ENCODE data around the gene DHX9. TPM values are rescaled to one million over a fixed set of nuclear protein-coding genes. Genes with fewer than 3 reads are reported as not detected.

The DHX9 gene
- total and polyA plus RNA-seq, 2 donors (not counting 1 experiment from before 2014, with no cell fraction given): 120 to 133 TPM

DNA sequence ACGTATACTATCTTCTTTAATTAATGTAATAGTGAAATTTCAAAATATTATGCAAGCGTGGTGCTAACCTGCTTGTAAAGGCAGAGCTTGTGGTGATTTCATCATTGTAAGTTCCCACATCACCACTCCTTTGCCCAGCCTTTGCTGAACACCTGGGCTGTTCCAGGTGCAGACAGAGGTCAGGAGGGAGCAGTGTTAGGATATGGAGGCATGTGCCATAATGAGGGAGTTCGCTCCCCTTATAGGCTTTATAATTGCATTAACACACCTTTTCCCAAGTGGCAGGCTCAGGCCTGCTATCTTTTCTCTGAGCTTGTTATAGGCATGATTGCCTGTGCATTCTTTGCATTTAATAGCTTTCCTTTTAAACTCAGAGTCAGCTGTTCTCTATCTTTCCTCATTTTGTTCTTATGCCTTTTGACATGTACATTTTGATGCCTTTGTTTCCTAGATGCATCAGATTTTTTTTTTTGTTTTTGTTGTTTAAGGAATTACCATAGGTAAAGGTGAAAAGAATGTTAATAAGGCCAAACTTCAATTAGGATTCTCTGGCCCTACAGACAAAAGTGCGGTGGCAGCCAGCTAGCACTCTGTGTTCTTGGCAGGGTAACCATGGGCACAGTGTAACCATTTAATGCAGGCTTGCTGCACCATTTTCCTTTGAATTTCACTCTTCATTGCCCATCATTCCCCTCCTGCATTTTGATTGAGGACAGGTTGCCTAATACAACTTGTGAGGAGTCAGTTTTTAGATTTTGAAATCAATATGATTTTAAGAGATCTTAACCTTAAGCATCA lies 36.9 kb upstream of the DHX9 start:
- TF ChIP-seq, protein P1, sequence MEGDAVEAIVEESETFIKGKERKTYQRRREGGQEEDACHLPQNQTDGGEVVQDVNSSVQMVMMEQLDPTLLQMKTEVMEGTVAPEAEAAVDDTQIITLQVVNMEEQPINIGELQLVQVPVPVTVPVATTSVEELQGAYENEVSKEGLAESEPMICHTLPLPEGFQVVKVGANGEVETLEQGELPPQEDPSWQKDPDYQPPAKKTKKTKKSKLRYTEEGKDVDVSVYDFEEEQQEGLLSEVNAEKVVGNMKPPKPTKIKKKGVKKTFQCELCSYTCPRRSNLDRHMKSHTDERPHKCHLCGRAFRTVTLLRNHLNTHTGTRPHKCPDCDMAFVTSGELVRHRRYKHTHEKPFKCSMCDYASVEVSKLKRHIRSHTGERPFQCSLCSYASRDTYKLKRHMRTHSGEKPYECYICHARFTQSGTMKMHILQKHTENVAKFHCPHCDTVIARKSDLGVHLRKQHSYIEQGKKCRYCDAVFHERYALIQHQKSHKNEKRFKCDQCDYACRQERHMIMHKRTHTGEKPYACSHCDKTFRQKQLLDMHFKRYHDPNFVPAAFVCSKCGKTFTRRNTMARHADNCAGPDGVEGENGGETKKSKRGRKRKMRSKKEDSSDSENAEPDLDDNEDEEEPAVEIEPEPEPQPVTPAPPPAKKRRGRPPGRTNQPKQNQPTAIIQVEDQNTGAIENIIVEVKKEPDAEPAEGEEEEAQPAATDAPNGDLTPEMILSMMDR (conservative IDR thresholded peaks at IDR 0.05 in 1 of 2, IDR thresholded peaks at IDR 0.05 in 1 of 2; ENCODE audit: low read depth in 1 of 2, low read length in 2 of 2): no peak
- TF ChIP-seq EZH2 (IDR thresholded peaks at IDR 0.05; ENCODE audit: low read length, missing control alignments): no peak

DNA sequence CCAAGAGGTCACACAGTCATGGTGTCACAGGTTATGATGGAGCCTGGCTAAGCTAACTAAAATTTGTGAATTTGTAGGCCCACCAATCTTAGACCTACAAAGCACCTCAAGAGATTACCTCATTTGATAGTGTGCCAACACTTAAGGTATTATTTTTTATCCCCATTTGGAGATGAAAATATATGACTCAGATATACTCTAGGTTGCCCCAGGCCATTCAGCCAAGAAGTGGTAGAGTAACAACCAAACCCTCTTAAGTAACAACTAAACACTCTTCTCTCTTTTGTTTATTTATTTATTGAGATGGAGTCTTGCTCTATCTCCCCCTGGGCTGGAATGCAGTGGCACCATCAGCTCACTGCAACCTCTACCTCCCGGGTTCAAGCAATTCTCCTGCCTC lies 35.3 kb upstream of the DHX9 start:
- no peak overlapping the region for H3K9ac ChIP-seq (ENCODE audit: insufficient read depth, low read length)
- TF ChIP-seq, protein P1 (conservative IDR thresholded peaks at IDR 0.05 in 1 of 2, IDR thresholded peaks at IDR 0.05 in 1 of 2; ENCODE audit: low read depth in 1 of 2, low read length in 2 of 2): no peak
- no peak for TF ChIP-seq EZH2 (IDR thresholded peaks at IDR 0.05; ENCODE audit: low read length, missing control alignments)

More for the DNA sequence above, 36.9 kb upstream of the DHX9 start:
- Histone ChIP-seq H4K20me1 (ENCODE audit: control insufficient read depth, extremely low read depth, insufficient read depth, low read length) (no peaks in the 10 kb centered on the region), H3K27me3 (ENCODE audit: control insufficient read depth, insufficient read depth, low read length) (no peaks in the 10 kb centered on the region), H3K27ac (ENCODE audit: insufficient read depth, low read length) (no peak overlapping the region), H3K79me2 (ENCODE audit: control insufficient read depth, insufficient read depth, low read length) (no peaks in the 10 kb centered on the region), H3K36me3 (ENCODE audit: control insufficient read depth, insufficient read depth, low read length) (no peaks in the 10 kb centered on the region), H3K4me2 (ENCODE audit: extremely low read depth, insufficient read depth, low read length) (no peak overlapping the region), H3K9me3 (ENCODE audit: control insufficient read depth, insufficient read depth, low read depth, low read length) (no peaks in the 10 kb centered on the region), H3K4me1 (ENCODE audit: control insufficient read depth, extremely low read depth, insufficient read depth, low read length) (no peaks in the 10 kb centered on the region), H2AFZ (ENCODE audit: low read length) (no peak overlapping the region), H3K4me3 (replicated peaks in 1 of 4; ENCODE audit: control extremely low read depth in 1 of 4, insufficient read depth in 1 of 4, low read depth in 3 of 4, low read length in 4 of 4) (no peak overlapping the region), H3K9ac (ENCODE audit: insufficient read depth, low read length) (no peak overlapping the region)
- DNase-seq (ENCODE audit: low read depth in 2 of 2): no peak

DNA sequence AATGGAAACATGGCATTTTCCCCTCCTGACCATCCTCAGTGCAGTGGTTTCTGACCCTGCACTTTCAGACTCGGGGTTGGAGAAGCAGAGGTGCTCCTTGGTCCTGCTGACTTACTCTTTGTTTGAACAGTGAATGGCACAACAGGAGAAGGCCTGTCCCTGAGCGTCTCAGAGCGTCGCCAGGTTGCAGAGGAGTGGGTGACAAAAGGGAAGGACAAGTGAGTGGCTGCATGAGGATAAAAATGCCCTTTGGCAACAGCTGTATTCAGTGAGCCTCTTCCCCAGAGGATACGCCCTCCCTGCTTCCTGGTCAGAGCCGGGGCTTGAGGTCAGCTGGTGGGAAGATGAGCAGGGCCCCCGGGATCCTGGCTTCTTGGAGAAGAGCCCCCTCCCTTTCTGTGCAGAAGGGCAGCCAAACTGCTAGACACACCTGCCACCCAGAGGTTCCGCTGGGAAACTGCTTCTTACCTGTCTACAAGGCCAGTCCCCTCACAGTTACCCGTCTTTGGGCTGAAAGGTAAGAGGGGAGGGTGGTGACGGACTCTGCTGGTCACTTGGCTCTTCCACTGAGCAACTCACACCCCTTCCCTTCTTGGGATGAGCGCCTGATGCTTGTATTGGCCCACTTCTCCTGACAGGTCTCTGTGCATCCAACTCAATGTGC lies 33.0 kb upstream of the DHX9 start:
- no peaks in the 10 kb centered on the region for H3K9me3 ChIP-seq (ENCODE audit: control insufficient read depth, insufficient read depth, low read depth, low read length)
- H3K4me1 ChIP-seq (ENCODE audit: control insufficient read depth, extremely low read depth, insufficient read depth, low read length): no peaks in the 10 kb centered on the region
- H3K27me3 ChIP-seq (ENCODE audit: control insufficient read depth, insufficient read depth, low read length): no peaks in the 10 kb centered on the region
- TF ChIP-seq EZH2 (IDR thresholded peaks at IDR 0.05; ENCODE audit: low read length, missing control alignments): no peak
- TF ChIP-seq, protein P1 (conservative IDR thresholded peaks at IDR 0.05 in 1 of 2, IDR thresholded peaks at IDR 0.05 in 1 of 2; ENCODE audit: low read depth in 1 of 2, low read length in 2 of 2): no peak
- no peak for DNase-seq (ENCODE audit: low read depth in 2 of 2)
- H3K27ac ChIP-seq (ENCODE audit: insufficient read depth, low read length): no peak overlapping the region
- H4K20me1 ChIP-seq (ENCODE audit: control insufficient read depth, extremely low read depth, insufficient read depth, low read length): no peaks in the 10 kb centered on the region
- H3K9ac ChIP-seq (ENCODE audit: insufficient read depth, low read length): no peak overlapping the region
- H3K36me3 ChIP-seq (ENCODE audit: control insufficient read depth, insufficient read depth, low read length): no peaks in the 10 kb centered on the region
- H2AFZ ChIP-seq (ENCODE audit: low read length): no peak overlapping the region
- no peak overlapping the region for H3K4me3 ChIP-seq (replicated peaks in 1 of 4; ENCODE audit: control extremely low read depth in 1 of 4, insufficient read depth in 1 of 4, low read depth in 3 of 4, low read length in 4 of 4)
- no peak overlapping the region for H3K4me2 ChIP-seq (ENCODE audit: extremely low read depth, insufficient read depth, low read length)
- no peaks in the 10 kb centered on the region for H3K79me2 ChIP-seq (ENCODE audit: control insufficient read depth, insufficient read depth, low read length)

More for the DNA sequence above, 35.3 kb upstream of the DHX9 start:
- Histone ChIP-seq H3K4me2 (ENCODE audit: extremely low read depth, insufficient read depth, low read length) (no peak overlapping the region), H3K27me3 (ENCODE audit: control insufficient read depth, insufficient read depth, low read length) (no peaks in the 10 kb centered on the region), H3K9me3 (ENCODE audit: control insufficient read depth, insufficient read depth, low read depth, low read length) (no peaks in the 10 kb centered on the region), H3K4me1 (ENCODE audit: control insufficient read depth, extremely low read depth, insufficient read depth, low read length) (no peaks in the 10 kb centered on the region), H4K20me1 (ENCODE audit: control insufficient read depth, extremely low read depth, insufficient read depth, low read length) (no peaks in the 10 kb centered on the region), H2AFZ (ENCODE audit: low read length) (no peak overlapping the region), H3K27ac (ENCODE audit: insufficient read depth, low read length) (no peak overlapping the region), H3K79me2 (ENCODE audit: control insufficient read depth, insufficient read depth, low read length) (no peaks in the 10 kb centered on the region), H3K36me3 (ENCODE audit: control insufficient read depth, insufficient read depth, low read length) (no peaks in the 10 kb centered on the region), H3K4me3 (replicated peaks in 1 of 4; ENCODE audit: control extremely low read depth in 1 of 4, insufficient read depth in 1 of 4, low read depth in 3 of 4, low read length in 4 of 4) (no peak overlapping the region)
- DNase-seq (ENCODE audit: low read depth in 2 of 2): no peak
